Activated T-helper 1 cell treated with anti-CD3 and anti-CD28 coated beads, Interleukin-2, amount 50 U/mL, for 16 hours (primary cell): ENCODE measurements around the gene ADAMTS14.

Experiments
- DNase-seq, 2 donors: peaks; one replicate each; pipeline ENCODE4 v3.0.0-alpha.2; 2020; ENCODE audit warnings: low read depth in 1 of 2, low spot score in 1 of 2

Gene ADAMTS14

DNA sequence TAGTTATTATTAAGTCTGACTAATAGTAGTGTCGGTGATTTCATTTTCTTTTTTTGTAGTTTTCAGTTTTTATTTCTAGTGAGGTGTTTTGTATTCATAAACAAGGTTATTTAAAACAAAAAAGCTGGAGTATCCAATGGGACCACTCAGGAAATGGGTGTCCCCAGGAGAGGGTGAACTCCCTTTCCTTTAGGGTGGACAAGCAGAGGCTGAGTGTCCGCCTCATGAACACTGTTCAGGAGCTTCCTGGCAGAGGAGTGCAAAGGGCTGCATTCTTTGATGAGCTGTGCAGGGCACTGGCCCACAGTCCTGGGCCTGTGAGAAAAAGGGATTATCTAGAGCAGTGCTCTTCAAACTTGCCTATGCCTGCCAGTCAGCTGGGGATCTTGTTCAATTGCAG lies 56.0 kb downstream of the ADAMTS14 start:
- DNase-seq: no peak

- no peak for DNase-seq
These were observed 57.6 kb downstream of the ADAMTS14 start for GRCh38 chr10:70729763-70730357.

DNA sequence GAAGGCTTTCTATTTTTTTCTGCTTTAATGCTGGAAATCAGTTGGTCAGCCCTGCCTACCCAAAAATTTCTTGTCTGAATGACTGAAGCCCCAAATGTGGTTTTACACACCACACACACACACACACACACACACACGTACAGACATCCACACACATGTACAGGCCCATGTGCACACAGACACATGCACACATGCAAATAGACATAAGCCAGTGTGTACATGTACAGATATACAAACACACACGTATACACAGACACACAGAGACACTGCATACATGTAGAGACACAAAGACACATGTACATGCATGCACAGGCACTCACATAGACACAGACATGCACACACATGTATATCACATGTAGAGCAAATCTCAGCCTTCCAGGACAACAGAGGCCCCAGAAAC lies 58.6 kb downstream of the ADAMTS14 start:
- no peak for DNase-seq

GRCh38 chr10:70732569-70732968 lies 60.3 kb downstream of the ADAMTS14 start:
- no peak for DNase-seq

DNA sequence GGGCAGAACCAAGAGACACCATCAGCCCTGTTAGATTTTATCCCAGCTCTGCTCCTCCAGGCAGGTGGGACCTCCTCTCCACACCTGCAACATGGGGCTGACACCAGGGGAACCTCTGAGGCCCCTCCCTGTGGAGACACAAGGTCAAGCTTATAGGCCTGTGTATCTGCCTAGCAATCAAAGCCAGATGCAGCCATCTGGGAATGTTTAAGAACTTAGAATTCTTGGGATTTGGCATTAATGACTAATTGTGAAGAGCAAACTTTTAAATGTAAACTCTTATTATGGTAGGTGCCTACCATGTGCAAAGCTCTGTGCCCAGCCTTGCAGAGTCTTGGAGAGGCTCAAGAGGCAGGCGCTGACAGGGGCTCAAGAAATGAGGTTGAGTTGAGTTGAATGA lies 60.7 kb downstream of the ADAMTS14 start:
- no peak for DNase-seq

DNA sequence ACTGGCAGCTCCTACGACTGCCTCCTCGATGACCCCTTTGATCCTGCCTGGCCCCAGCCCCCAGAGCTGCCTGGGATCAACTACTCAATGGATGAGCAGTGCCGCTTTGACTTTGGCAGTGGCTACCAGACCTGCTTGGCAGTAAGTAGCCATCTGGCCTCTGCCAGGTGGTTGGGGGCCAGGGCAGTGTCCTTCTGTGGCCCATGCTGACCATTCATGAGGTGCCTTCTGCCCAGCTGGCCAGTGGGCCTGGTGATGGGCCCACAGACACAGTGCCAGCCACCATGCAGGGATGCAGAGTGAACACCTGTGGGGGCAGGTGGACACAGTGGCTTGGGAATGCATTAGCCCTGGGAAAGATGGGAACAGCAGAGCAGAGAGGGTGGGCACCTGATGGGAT lies 62.9 kb downstream of the ADAMTS14 start:
- no peak for DNase-seq

DNA sequence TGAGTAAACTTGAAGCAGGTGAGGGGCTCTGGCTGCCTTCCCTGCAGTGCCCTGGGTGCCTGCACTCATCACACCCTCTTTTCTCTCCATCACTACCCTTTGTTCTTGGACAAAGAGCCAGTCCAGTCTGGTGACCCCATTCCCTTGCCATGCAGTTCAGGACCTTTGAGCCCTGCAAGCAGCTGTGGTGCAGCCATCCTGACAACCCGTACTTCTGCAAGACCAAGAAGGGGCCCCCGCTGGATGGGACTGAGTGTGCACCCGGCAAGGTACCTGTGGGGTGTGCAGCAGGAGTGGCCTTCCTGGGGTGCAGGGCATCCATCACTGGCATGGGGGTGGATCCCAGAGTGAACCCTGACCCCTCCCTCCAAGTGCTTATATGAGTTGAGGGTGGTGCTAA lies 64.2 kb downstream of the ADAMTS14 start:
- DNase-seq: no peak

DNA sequence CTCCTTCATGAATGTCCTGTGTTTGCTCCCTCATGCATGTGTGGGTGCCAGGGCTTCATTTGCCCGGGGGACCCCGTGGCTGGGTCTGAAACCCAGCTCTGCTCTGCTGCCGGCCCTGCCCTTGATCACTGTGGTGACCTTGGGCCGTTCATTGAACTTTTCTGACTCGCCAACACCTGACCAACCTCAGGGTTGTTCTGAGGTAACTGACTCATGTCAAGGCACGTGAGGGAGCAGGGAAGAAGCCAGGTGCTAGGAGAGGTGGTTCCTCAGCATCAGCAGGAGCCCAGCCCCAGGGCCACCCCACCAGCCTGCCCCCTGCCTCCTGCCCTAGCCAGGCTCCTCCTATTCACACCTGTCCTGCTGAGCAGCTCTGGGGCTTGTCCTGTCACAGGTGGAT lies 64.9 kb downstream of the ADAMTS14 start:
- DNase-seq: no peak

GRCh38 chr10:70738006-70738760 lies 65.9 kb downstream of the ADAMTS14 start:
- DNase-seq: no peak

DNA sequence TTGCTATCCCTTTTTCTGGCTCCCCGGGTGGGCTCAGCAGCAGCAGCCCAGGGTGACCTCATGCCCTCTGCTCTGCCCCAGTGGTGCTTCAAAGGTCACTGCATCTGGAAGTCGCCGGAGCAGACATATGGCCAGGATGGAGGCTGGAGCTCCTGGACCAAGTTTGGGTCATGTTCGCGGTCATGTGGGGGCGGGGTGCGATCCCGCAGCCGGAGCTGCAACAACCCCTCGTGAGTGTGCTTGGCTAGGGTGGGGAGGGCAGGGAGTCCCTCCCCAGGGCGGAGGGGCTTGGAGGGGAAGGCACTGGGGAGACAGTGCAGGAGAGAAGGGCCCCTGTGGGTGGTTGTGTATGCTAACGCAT lies 66.4 kb downstream of the ADAMTS14 start:
- no peak for DNase-seq

- DNase-seq: no peak
These were observed 68.3 kb downstream of the ADAMTS14 start for GRCh38 chr10:70740406-70741288.

DNA sequence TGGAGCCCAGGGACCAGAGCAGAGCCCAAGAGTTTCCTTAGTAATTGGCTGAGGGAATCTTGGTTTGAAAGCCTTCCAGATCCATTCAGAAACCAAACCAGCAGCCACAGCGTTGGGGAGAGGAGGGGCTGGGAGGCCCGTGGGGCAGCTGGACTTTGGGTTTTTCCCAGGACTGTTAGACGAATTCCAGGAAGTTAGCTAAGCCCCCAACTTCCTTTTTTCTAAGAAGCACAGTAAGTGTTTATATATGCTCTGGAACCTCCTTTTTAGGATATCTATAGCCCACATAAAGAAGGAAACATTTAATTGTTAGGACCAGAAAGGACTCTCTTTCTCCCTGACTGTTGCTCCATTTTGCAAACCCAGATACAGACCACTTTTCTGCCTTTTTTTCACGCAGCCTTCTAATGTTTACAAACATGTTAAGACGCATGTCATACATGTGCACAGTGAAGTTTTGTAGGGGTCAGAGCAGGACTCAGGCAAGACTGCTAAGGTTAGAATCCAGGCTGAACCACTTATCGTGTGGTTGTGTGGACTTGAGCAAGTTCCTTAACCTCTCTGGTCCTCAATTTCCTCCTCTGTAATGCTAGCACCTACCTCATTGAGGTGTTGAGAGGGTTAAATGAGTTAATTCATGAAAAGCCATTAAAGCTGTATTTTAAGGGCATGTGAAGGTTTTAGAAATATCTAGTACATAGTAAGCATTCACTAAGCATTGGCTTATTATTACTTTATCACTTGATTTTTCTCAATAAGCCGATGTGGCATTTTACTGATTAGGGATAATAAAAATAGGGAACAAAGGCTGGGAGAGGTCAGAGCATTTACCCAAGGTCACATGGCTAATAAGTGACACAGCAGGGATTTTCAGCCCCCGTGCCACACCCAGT lies 70.5 kb downstream of the ADAMTS14 start:
- DNase-seq: no peak

- no peak for DNase-seq
These were observed 71.1 kb downstream of the ADAMTS14 start for GRCh38 chr10:70743430-70743788.

DNA sequence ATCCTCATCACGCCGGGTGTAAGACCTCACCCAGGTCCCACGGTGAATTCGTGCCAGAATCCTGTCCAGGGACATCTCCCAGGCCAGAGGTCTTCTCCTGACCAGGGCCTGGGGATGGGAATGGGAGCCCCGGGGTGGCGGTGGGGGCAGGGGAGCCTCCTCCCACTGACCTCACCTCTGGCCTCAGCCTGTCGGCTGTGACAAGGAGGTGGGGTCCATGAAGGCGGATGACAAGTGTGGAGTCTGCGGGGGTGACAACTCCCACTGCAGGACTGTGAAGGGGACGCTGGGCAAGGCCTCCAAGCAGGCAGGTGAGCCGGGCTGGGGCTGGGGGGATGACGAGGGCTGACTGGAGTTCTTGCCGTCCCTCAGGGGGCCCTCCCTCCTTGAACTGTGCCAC lies 71.6 kb downstream of the ADAMTS14 start:
- DNase-seq: no peak

GRCh38 chr10:70744617-70745143 lies 72.4 kb downstream of the ADAMTS14 start:
- no peak for DNase-seq

- no peak for DNase-seq
These were observed 73.2 kb downstream of the ADAMTS14 start for GRCh38 chr10:70745555-70745954.

DNA sequence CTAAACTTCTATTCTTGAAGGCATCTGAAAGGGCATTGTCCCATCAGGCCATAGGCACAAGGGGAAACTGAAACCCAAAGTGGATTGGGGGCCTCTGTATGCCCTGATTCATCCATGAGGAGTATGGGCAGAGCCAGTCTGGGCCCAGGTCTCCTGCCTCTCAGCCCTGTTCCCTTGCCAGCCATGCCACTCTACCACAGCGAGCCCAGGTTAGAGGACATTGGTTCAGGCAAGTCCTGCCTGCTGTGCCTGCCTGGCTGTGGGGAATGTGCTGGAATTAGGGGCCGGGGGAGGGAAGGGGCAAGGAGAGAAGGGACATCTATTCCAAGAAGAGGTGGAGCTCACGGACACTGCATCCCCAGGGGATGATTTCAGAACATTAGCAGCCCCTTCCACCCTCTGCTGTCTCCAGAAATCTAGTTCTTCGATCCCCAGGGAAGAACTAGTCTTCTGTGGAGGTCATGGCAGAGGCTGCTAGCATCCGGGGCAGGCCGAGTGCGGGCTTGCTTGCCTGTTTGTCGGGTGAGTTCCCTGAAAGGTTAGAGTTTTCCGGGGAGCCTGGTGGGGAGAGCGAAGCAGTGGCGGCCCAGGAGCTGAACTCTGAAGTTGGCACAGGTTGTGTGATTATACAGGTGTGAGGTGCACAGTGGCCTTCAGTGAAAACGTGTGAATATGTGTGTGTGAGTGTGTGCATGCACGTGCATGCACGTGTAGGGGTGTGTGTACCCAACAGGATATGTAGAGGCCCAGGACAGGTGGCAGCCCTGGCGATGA lies 75.1 kb downstream of the ADAMTS14 start:
- DNase-seq: no peak

DNA sequence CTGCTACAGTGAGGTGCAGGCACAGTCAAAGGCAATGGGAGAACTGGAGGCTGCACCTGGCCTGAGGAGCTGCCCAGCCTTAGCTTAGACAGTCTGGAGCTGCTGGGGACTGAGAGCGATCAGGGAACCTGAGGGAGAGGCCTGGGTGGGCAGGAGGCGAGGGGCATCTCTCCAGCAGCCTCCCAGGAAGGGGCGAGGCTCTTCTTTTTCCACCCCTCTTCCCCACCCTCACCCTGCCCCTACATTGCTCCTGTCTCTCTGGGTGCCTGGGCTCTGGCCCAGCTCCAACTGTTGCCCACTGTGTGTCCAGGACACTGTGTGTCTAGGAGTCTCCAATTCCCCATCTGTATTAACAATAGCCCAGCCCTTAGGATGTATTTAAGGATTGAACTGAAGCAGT lies 76.0 kb downstream of the ADAMTS14 start:
- DNase-seq: no peak

GRCh38 chr10:70748801-70749573 lies 76.7 kb downstream of the ADAMTS14 start:
- DNase-seq: no peak
